Vein endothelial cell (primary cell): ENCODE data around the gene EVI2B. TPM values are rescaled to one million over a fixed set of nuclear protein-coding genes. Genes with fewer than 3 reads are reported as not detected.

Experiments
- total RNA-seq: library from RNA; depleted of rRNA; stranded (reverse); fragments of >200 nt; gene quantifications from 2 replicates; pipeline ENCODE4 v1.2.3, GENCODE V29; 2012

EVI2B gene
- 0.98 and 1.2 TPM in 2 replicates for total RNA-seq

GRCh38 chr17:31313982-31314781, at the start of gene EVI2B:
Gene EVI2B (minus strand): TSS chr17:31314054. CDS start chr17:31305609, 8,445 bp downstream.

DNA sequence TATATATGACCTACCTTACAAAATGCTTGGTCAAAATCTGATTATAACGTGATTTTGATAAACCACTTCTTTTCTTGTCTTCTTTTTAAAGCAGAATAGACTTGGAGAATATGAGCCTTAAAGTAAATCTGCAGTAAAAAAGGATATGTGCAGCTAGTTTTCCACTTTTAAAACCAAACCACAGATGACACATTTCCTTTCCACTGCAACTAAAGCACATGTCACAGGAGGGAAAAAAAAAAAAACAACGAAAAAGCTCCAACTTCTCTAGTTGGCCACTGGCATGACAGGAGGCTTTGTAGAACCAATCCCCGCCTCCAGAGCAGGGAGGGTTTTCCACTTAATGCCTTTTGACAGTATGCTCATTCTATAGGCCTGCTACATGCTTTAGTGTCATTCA, 7.6 kb upstream of the EVI2B start, which contains the start of gene EVI2A:
TSS of gene EVI2A (minus strand) at position 142 of the 400 bp plus-strand sequence. CDS start 2,609 bp downstream, outside the sequence.

GRCh38 chr17:31297090-31297489, 16.8 kb downstream of the EVI2B start, which contains the start of gene OMG:
Gene OMG (minus strand): TSS chr17:31297239. CDS start chr17:31296331, 908 bp downstream.

Other genes starting within 250 kb of the EVI2B start
- gene NF1, start 219.1 kb downstream of the EVI2B start, total RNA-seq = 36.9 and 44.1 TPM in 2 replicates
- gene OMG, start 16.8 kb downstream of the EVI2B start, total RNA-seq = not detected in 2 replicates
- gene EVI2A, start 7.6 kb upstream of the EVI2B start, total RNA-seq = 0.19 and 0.33 TPM in 2 replicates
- gene RAB11FIP4, start 77.6 kb upstream of the EVI2B start, total RNA-seq = not detected in 2 replicates